Common myeloid progenitor, CD34-positive (primary cell): ENCODE measurements around the gene STXBP4.

Experiments
- CTCF ChIA-PET: fragments of 350-600 bp; sonication (Branson Sonifier 250); formaldehyde crosslinking; loops from one replicate; lab custom pipeline; 2021; ENCODE audit warnings: antibody characterized with exemption; lab: Charles Lee
- POLR2A ChIA-PET: fragments of 350-600 bp; sonication (Branson Sonifier 250); formaldehyde crosslinking; loops from one replicate; lab custom pipeline; 2021; ENCODE audit warnings: antibody characterized with exemption; lab: Charles Lee
- DNase-seq, 3 donors: peaks; one replicate each; pipeline versions ENCODE4 v3.0.0 to v3.0.0-alpha.2; 2013
- H3K27ac ChIP-seq, 2 experiments: 1 replicate in 1 of 2; 2 replicates in 1 of 2; pipeline ENCODE4 v1.7.0; 2013; ENCODE audit warnings: inconsistent platforms in 2 of 2, low read length in 2 of 2, mild to moderate bottlenecking in 2 of 2, low read depth in 1 of 2, moderate library complexity in 1 of 2; ENCODE audit not compliant: severe bottlenecking in 2 of 2, insufficient read depth in 1 of 2, poor library complexity in 1 of 2
- H3K27me3 ChIP-seq, 5 experiments: replicated peaks in 2 of 5; 1 replicate in 3 of 5; 2 replicates in 2 of 5; pipeline versions ENCODE4 v1.6.1 to v1.7.0; 2013; ENCODE audit warnings: low read length in 4 of 5, mild to moderate bottlenecking in 2 of 5, moderate library complexity in 2 of 5, inconsistent platforms in 1 of 5; ENCODE audit not compliant: insufficient read depth in 5 of 5, control insufficient read depth in 4 of 5
- H3K36me3 ChIP-seq, 4 experiments: 1 replicate in 2 of 4; 2 replicates in 2 of 4; pipeline versions ENCODE4 v1.6.1 to v1.7.0; 2013; ENCODE audit warnings: low read length in 3 of 4, control low read depth in 1 of 4, mild to moderate bottlenecking in 1 of 4; ENCODE audit not compliant: control insufficient read depth in 4 of 4, insufficient read depth in 4 of 4
- H3K4me1 ChIP-seq, 4 experiments: 1 replicate in 3 of 4; 2 replicates in 1 of 4; pipeline versions ENCODE4 v1.6.1 to v1.7.1; 2013; ENCODE audit warnings: low read length in 3 of 4, mild to moderate bottlenecking in 3 of 4, control low read depth in 1 of 4, inconsistent platforms in 1 of 4, moderate library complexity in 1 of 4; ENCODE audit not compliant: control insufficient read depth in 4 of 4, insufficient read depth in 4 of 4; ENCODE audit errors: control extremely low read depth in 1 of 4
- H3K4me3 ChIP-seq, 7 experiments: 1 replicate in 4 of 7; 2 replicates in 3 of 7; pipeline versions ENCODE4 v1.5.1 to v1.7.0; 2013; ENCODE audit warnings: mild to moderate bottlenecking in 7 of 7, low read length in 6 of 7, moderate library complexity in 6 of 7, inconsistent platforms in 2 of 7, low read depth in 2 of 7, control low read depth in 1 of 7; ENCODE audit not compliant: insufficient read depth in 4 of 7, control insufficient read depth in 1 of 7; ENCODE audit errors: extremely low read depth in 1 of 7
- H3K9me3 ChIP-seq, 5 experiments: 1 replicate in 4 of 5; 2 replicates in 1 of 5; pipeline versions ENCODE4 v1.6.1 to v1.7.1; 2013; ENCODE audit warnings: low read length in 4 of 5, mild to moderate bottlenecking in 2 of 5, inconsistent platforms in 1 of 5, low read depth in 1 of 5, moderate library complexity in 1 of 5; ENCODE audit not compliant: control insufficient read depth in 4 of 5, insufficient read depth in 2 of 5; ENCODE audit errors: control extremely low read depth in 1 of 5
- WGBS: methylation state at CpG from one replicate; pipeline ENCODE4 v1.1.5; 2013; ENCODE audit not compliant: insufficient coverage; 5-methylcytosine and 5-hydroxymethylcytosine counted together

Gene STXBP4

DNA sequence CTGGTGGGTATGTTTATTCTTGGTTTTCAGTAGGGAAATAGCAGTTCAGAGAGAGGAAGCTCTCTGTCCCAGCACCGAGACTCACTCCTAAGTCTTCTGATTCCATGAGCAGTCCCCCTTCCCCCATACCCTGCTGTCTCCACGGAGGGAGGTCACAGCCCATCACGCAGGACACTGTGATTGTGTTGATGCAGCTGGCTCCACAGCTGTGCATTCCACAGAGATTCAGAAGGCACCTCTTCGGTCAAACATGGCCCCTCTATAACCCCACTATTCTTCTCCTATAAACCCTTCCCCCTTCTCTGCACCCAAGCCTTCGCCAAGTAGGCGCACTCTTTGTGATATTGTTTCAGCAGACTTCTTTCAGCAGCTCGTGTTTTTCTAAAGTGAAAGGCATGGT lies 191.9 kb downstream of the STXBP4 start:
- H3K4me1 ChIP-seq = no peaks in the 10 kb centered on the region
- no peaks in the 10 kb centered on the region for H3K36me3 ChIP-seq
- POLR2A ChIA-PET = no interaction called here
- H3K9me3 ChIP-seq = no peaks in the 10 kb centered on the region
- CTCF ChIA-PET = interaction anchor here (1.1 to 1.7 kb wide), 2 partner anchors 9 to 18 kb away, joined by 3 to 5 read pairs; no protein-coding TSS in a partner anchor
- H3K27me3 ChIP-seq = no peaks in the 10 kb centered on the region
- H3K4me3 ChIP-seq = no peak overlapping the region
- 100% methylated on average over 4 of the region's 7 CpGs for WGBS
- DNase-seq = no peak
- H3K27ac ChIP-seq = no peak overlapping the region

DNA sequence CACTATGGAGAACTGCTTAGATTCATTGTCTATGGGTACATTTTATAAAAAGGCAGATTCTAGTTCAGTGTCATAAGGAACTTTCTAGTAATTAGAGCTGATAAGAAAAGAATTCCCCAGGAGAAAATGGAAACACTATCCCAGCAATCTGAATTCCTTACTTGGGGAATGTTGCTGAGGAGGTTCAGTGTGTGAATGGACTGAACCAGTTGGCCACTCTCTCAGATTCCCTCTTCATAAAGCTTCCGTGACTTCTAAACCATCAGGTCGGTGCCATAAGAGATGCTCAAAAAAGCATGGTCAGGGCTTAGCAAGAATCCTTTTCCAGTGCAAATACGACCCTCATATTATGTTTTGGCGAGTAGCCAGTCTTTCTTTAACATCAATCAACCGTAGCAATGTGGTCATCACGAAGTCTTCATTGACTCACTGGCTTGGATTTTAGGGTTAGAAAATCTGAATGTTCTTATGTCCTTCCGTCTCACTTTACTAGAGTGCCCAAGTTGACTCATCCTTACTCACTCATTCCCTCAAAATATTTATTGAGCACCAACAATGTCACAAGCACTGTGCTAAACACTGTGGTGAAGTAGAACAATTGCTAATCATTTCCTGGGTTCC lies 193.5 kb downstream of the STXBP4 start:
- H3K4me1 ChIP-seq = peaks cover 0 to 1% (median 0%) of the 10 kb centered on the region in 4 experiments
- no peaks in the 10 kb centered on the region for H3K27me3 ChIP-seq
- H3K27ac ChIP-seq = no peak overlapping the region
- H3K4me3 ChIP-seq = no peak overlapping the region
- ChIA-PET POLR2A (no interaction called here), CTCF (no interaction called here)
- 90% methylated on average over 2 of the region's 7 CpGs for WGBS
- no peak for DNase-seq
- no peaks in the 10 kb centered on the region for H3K36me3 ChIP-seq
- no peaks in the 10 kb centered on the region for H3K9me3 ChIP-seq

DNA sequence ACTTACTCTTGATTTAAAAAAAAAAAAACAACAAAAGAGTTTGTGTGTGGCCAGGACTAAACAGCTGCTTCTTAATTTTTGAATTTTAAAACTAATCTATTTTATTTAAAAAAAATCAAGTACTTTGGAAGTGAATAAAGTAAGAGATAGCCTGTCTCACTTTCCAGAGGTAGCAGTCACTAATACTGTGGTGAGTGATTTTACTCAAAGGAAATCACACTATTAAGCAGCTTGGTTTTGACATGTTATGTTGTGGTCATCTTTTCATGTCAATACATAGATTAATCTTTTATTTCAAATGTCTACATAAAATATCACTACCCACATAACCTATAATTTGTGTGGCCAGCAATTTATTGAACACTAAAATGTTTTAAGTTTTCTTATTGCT lies 194.0 kb downstream of the STXBP4 start:
- CTCF ChIA-PET = no interaction called here
- H3K27ac ChIP-seq = no peak overlapping the region
- POLR2A ChIA-PET = no interaction called here

DNA sequence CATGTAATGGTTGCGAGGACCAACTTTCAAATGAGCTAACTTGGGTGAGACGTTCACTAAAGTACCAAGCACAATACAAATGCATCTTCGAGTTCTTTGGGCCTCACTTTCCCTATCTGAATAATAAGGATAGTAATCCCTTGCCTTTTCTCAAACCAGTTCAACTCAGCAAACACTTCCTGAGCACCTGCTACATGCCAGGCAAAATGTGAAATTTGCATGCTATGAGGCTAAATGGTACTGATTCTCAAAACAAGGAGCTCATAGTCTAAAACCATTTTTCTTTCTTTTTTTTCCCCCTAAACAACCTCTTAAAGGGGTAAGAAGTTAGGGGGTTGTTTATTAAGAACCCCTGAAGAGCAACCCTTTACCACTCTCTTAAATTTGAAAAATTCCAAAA lies 194.8 kb downstream of the STXBP4 start:
- no peak overlapping the region for H3K4me3 ChIP-seq
- no peak for DNase-seq
- H3K27ac ChIP-seq = no peak overlapping the region
- no peaks in the 10 kb centered on the region for H3K27me3 ChIP-seq
- CTCF ChIA-PET = no interaction called here
- POLR2A ChIA-PET = no interaction called here
- H3K9me3 ChIP-seq = no peaks in the 10 kb centered on the region
- no peaks in the 10 kb centered on the region for H3K36me3 ChIP-seq
- 100% methylated on average over 1 of the region's 3 CpGs for WGBS
- H3K4me1 ChIP-seq = peaks cover 0 to 6% (median 3%) of the 10 kb centered on the region in 4 experiments

More for the DNA sequence above, 194.0 kb downstream of the STXBP4 start:
- H3K4me3 ChIP-seq = no peak overlapping the region
- H3K4me1 ChIP-seq = peaks cover 0 to 5% (median 2%) of the 10 kb centered on the region in 4 experiments
- H3K36me3 ChIP-seq = no peaks in the 10 kb centered on the region
- no peaks in the 10 kb centered on the region for H3K27me3 ChIP-seq
- no peaks in the 10 kb centered on the region for H3K9me3 ChIP-seq
- DNase-seq = no peak

DNA sequence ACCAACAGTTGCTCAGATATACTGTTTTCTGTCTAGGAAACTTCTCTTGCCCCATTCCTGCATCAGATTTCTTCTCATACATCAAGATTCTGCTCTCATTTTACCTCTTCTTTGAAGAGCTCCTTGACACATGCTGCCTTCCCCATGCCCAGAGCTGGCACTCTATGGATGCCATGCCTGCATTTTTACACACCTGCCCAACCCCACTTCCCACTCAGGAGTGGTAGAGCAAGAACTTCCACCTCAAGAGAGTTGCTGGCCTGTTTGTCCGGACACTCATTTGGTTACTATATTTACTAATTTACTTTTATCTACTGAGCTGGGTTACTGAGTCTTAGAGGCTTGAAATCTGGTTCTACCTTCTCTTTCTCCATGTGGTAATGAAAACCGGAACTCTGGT lies 197.9 kb downstream of the STXBP4 start:
- ChIA-PET POLR2A (interaction anchor here (0.9 kb wide), 1 partner anchor 17 kb away, joined by 3 read pairs; no protein-coding TSS in a partner anchor), CTCF (no interaction called here)
- Histone ChIP-seq H3K4me1 (peaks cover 0 to 19% (median 10%) of the 10 kb centered on the region in 4 experiments), H3K27ac (no peak overlapping the region), H3K9me3 (no peaks in the 10 kb centered on the region), H3K27me3 (no peaks in the 10 kb centered on the region), H3K4me3 (no peak overlapping the region), H3K36me3 (no peaks in the 10 kb centered on the region)
- DNase-seq = no peak
- WGBS = 100% methylated on average over 1 of the region's 2 CpGs

DNA sequence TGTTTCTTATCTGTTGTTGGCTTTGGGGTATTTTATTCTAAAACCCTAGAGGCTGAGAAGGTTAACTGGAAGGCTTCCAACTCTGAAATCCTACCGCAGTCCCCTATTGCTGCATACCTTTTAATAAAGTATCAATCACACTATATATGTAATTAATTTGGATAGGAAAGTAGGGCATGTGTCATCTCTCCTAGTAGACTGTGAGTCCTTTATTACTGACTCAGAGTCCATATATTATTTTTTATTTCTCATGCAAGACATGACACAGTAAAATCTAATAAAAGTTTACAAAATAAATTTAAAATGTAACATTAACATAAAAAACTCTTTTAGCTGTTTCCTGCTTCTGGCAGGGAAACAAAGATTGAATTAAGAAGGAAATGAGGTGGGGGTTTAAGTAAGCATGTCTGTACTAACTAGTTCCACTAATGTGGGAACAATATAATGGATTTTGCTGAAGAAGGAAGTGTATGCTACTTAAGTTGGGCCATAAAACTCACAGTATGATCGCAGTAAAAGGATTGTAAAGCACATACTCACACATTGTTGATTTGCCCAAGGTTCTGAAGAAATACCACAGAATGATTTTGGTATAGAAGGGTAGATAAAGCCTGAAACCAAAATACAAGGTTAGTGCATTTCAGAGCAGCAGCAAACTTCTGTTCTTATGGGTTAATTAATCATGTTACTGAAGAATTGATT lies 198.6 kb downstream of the STXBP4 start:
- POLR2A ChIA-PET = interaction anchor here (0.9 kb wide), 1 partner anchor 16 kb away, joined by 3 read pairs; no protein-coding TSS in a partner anchor
- H3K27me3 ChIP-seq = no peaks in the 10 kb centered on the region
- WGBS = no CpG with 5 or more reads among the region's 2 CpGs
- H3K9me3 ChIP-seq = no peaks in the 10 kb centered on the region
- H3K27ac ChIP-seq = no peak overlapping the region
- no peaks in the 10 kb centered on the region for H3K36me3 ChIP-seq
- H3K4me3 ChIP-seq = no peak overlapping the region
- CTCF ChIA-PET = no interaction called here
- H3K4me1 ChIP-seq = peaks cover 0 to 21% (median 10%) of the 10 kb centered on the region in 4 experiments
- DNase-seq = peak in 1 of 3 donors; percentile 8
